SK-N-SH (cell line): ENCODE measurements around the gene RFWD3. TPM values are rescaled to one million over a fixed set of nuclear protein-coding genes. Genes with fewer than 3 reads are reported as not detected.
A peak's percentile ranks its signal among the peaks of the same experiment; 100 is the strongest.

ENCODE experiments used
- CTCF ChIA-PET: fragments of 300-600, 350-600 bp; formaldehyde crosslinking; extraction: SDS; loops from one replicate; lab custom pipeline; 2021; lab: Yijun Ruan, JAX
- POLR2A ChIA-PET: fragments of 350-600 bp; sonication (Branson Sonifier 250); formaldehyde crosslinking; extraction: SDS; loops from one replicate; lab custom pipeline; 2020; ENCODE audit warnings: antibody characterized with exemption, inconsistent platforms; lab: Yijun Ruan, JAX
- DNase-seq: peaks from one replicate; pipeline ENCODE4 v3.0.0; 2012
- H2AFZ ChIP-seq: fragments of 200-600 bp; sonication (generic); 2 replicates; pipeline ENCODE4 v1.8.1; 2016; ENCODE audit warnings: antibody characterized with exemption, mild to moderate bottlenecking, low read depth
- H3F3A ChIP-seq: fragments of 200-600 bp; sonication (generic); replicated peaks from 2 replicates; pipeline ENCODE3; 2016; ENCODE audit warnings: antibody characterized with exemption, mild to moderate bottlenecking; ENCODE audit not compliant: insufficient read depth
- H3K27ac ChIP-seq, 2 experiments: fragments of 200-500 bp in 1 of 2; fragments of 200-600 bp in 1 of 2; sonication (Bioruptor generic) in 1 of 2; sonication (generic), shearing (Covaris generic) in 1 of 2; 2 replicates each; pipeline versions ENCODE4 v1.5.1 to v1.6.1; 2014 to 2016; ENCODE audit warnings: low read depth in 2 of 2, inconsistent platforms in 1 of 2, low read length in 1 of 2, mild to moderate bottlenecking in 1 of 2, mixed read lengths in 1 of 2
- H3K27me3 ChIP-seq: fragments of 200-600 bp; sonication (generic), shearing (Covaris generic); 2 replicates; pipeline ENCODE4 v1.6.1; 2016; ENCODE audit warnings: mixed run types; ENCODE audit not compliant: insufficient read depth
- H3K36me3 ChIP-seq, 2 experiments: fragments of 200-500 bp in 1 of 2; fragments of 200-600 bp in 1 of 2; sonication (Bioruptor generic) in 1 of 2; sonication (generic) in 1 of 2; replicated peaks in 1 of 2; 2 replicates each; pipeline versions ENCODE3 to v1.5.1; 2014 to 2016; ENCODE audit warnings: low read length in 1 of 2, mild to moderate bottlenecking in 1 of 2; ENCODE audit not compliant: insufficient read depth in 2 of 2, control insufficient read depth in 1 of 2
- H3K4me1 ChIP-seq, 2 experiments: fragments of 200-500 bp in 1 of 2; fragments of 200-600 bp in 1 of 2; sonication (Bioruptor generic) in 1 of 2; sonication (generic), shearing (Covaris generic) in 1 of 2; 2 replicates each; pipeline versions ENCODE4 v1.5.1 to v1.6.1; 2014 to 2016; ENCODE audit warnings: low read depth in 1 of 2, low read length in 1 of 2, mixed run types in 1 of 2; ENCODE audit not compliant: insufficient read depth in 2 of 2, control insufficient read depth in 1 of 2
- H3K4me2 ChIP-seq: fragments of 200-600 bp; sonication (generic), shearing (Covaris generic); 2 replicates; pipeline ENCODE4 v1.6.1; 2017; ENCODE audit warnings: mixed run types
- H3K4me3 ChIP-seq, 2 experiments: fragments of 200-500 bp in 1 of 2; fragments of 200-600 bp in 1 of 2; sonication (Bioruptor generic) in 1 of 2; sonication (generic), shearing (Covaris generic) in 1 of 2; 2 replicates each; pipeline versions ENCODE4 v1.5.1 to v1.8.1; 2014 to 2016; ENCODE audit warnings: low read depth in 2 of 2, inconsistent platforms in 1 of 2, low read length in 1 of 2, mild to moderate bottlenecking in 1 of 2, mixed read lengths in 1 of 2, moderate library complexity in 1 of 2
- H3K79me2 ChIP-seq: fragments of 200-600 bp; sonication (generic); 2 replicates; pipeline ENCODE4 v1.8.1; 2017; ENCODE audit warnings: mild to moderate bottlenecking; ENCODE audit not compliant: insufficient read depth
- H3K9ac ChIP-seq: fragments of 200-600 bp; sonication (generic); 2 replicates; pipeline ENCODE4 v1.6.1; 2017; ENCODE audit warnings: mixed run types
- H3K9me2 ChIP-seq: fragments of 200-600 bp; sonication (generic); 2 replicates; pipeline ENCODE4 v1.6.1; 2017; ENCODE audit warnings: mixed run types
- H3K9me3 ChIP-seq: fragments of 200-600 bp; sonication (generic); 2 replicates; pipeline ENCODE4 v1.6.1; 2017; ENCODE audit warnings: mixed run types, mild to moderate bottlenecking, moderate library complexity
- H4K20me1 ChIP-seq: fragments of 200-600 bp; sonication (generic); 2 replicates; pipeline ENCODE4 v1.6.1; 2017; ENCODE audit warnings: mild to moderate bottlenecking, mixed run types; ENCODE audit not compliant: insufficient read depth
- CHD2 ChIP-seq: fragments of 150-350 bp; IDR thresholded peaks from 2 replicates; pipeline ENCODE4 v1.6.1; 2018; ENCODE audit warnings: low read length; ENCODE audit not compliant: partially characterized antibody
- IRF3 ChIP-seq: fragments of 150-350 bp; IDR thresholded peaks from 2 replicates; pipeline ENCODE4 v1.6.1; 2016; ENCODE audit warnings: mild to moderate bottlenecking, low read depth, low read length
- MAX ChIP-seq: IDR thresholded peaks from 2 replicates; pipeline ENCODE4 v1.4.0; 2012; ENCODE audit warnings: low read depth
- MXI1 ChIP-seq: IDR thresholded peaks from 2 replicates; pipeline ENCODE4 v1.6.1; 2012; ENCODE audit warnings: mild to moderate bottlenecking, low read depth, low read length, improper control_type of control experiment
- NRF1 ChIP-seq: IDR thresholded peaks from 2 replicates; pipeline ENCODE4 v1.6.1; 2012; ENCODE audit warnings: low read depth, mild to moderate bottlenecking, low read length
- POLR2AphosphoS5 ChIP-seq: IDR thresholded peaks from 2 replicates; pipeline ENCODE4 v1.6.1; 2012; ENCODE audit warnings: low read depth, low read length
- RAD21 ChIP-seq: IDR thresholded peaks from 2 replicates; pipeline ENCODE4 v1.6.1; 2012; ENCODE audit warnings: mild to moderate bottlenecking, low read length
- SMC3 ChIP-seq: IDR thresholded peaks from 2 replicates; pipeline ENCODE4 v1.6.1; 2012; ENCODE audit warnings: low read depth, low read length, improper control_type of control experiment
- TAF1 ChIP-seq: IDR thresholded peaks from 2 replicates; pipeline ENCODE4 v1.6.1; 2012; ENCODE audit warnings: low read depth, mild to moderate bottlenecking, low read length, moderate library complexity, borderline replicate concordance
- WGBS: methylation state at CpG from one replicate; pipeline ENCODE4 v1.1.6; 2017; ENCODE audit warnings: low lambda C conversion rate; 5-methylcytosine and 5-hydroxymethylcytosine counted together
- polyA plus RNA-seq, 3 experiments: library from polyadenylated mRNA; depleted of rRNA; stranded (reverse); fragments of >200 nt; gene quantifications; 2 replicates each; pipeline ENCODE4 v1.2.3, GENCODE V29; 2012
- TF ChIP-seq, protein P1 (sequence below): fragments of 150-350 bp; IDR thresholded peaks from 2 replicates; pipeline ENCODE4 v1.6.1; 2017; ENCODE audit warnings: antibody characterized with exemption, low read length, low read depth, borderline replicate concordance
- TF ChIP-seq, protein P2 (sequence below): IDR thresholded peaks from 2 replicates; pipeline ENCODE4 v1.4.0; 2012; ENCODE audit warnings: low read depth, borderline replicate concordance

The RFWD3 gene
- polyA plus RNA-seq, 1 of the 3 experiments (the other 2 are of a cell fraction) = 13.2 TPM

DNA sequence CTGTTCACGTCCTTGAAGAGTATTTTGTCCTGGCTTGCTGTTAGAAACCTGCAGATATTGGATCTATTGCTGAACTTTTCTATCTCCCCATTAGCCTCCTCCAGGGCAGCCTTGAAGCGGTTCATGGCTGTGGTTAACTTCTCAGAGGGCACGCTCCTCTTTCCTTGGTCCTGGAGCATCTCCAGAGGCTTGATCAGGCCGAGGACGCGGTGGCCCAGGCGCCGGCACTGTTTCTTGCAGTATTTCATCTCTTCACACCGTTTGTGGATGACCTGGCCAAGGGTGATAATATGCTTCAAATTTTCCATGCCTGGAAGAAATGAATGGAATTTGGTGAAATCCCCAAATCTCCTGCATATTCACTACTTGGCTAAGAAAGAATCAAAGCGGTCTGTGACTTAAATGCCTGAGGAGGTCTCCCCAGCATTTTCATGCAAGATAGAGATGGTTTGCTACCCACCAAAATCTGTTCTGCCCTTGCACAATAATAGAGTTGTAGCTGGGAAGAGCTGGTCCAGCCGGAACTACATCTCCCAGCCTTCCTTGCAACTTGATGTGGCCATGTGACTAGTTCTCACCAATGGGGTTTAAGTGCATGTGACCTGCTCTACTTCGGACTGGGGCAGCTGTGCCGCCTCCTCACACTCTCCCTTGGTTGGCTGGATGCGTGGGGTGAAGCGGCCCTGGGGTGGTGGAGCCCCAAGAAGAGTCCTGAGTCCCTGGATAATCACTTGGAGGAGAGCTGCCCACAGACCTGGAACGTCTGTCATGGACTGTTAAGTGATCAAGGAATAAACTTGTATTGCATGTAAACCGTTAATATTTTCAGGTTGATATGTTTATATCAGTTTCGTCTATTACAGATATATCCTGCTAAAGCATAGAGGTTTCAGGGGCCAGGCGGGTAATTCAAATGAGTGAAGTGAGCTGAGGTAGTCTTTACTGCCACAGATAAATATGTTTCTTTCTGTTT is 29.1 kb upstream of the RFWD3 start:
- ChIA-PET CTCF (interaction anchor here (0.9 to 1.6 kb wide), 4 partner anchors 13 to 167 kb away, joined by 3 to 11 read pairs (median 3); no protein-coding TSS in a partner anchor), POLR2A (interaction anchor here (0.7 to 1.2 kb wide), 2 partner anchors 16 to 29 kb away, joined by 3 to 5 read pairs; partner anchors contain the start of gene RFWD3)
- Histone ChIP-seq H3K9me3 (no peaks in the 10 kb centered on the region), H3F3A (no peaks in the 10 kb centered on the region), H4K20me1 (no peaks in the 10 kb centered on the region), H3K79me2 (peaks cover 5% of the 10 kb centered on the region; the same call in 1 of the 2 replicates), H3K4me2 (peak overlapping the region; percentile 74), H3K4me1 (no peaks in the 10 kb centered on the region; a peak in 1 of 4 replicates), H3K27me3 (no peaks in the 10 kb centered on the region), H3K9ac (peak overlapping the region; percentile 45; the same call in 1 of the 2 replicates), H3K4me3 (peak overlapping the region; percentile 50 to 55), H3K9me2 (no peaks in the 10 kb centered on the region), H3K36me3 (no peaks in the 10 kb centered on the region), H3K27ac (peak overlapping the region in 1 of 2 experiments; percentile 39; a peak in 1 of 4 replicates), H2AFZ (peak overlapping the region; percentile 95)
- peak; percentile 64 for TF ChIP-seq IRF3
- TF ChIP-seq CHD2 = peak; percentile 69
- TF ChIP-seq NRF1 = peak; percentile 31; the same call in 1 of the 2 replicates
- no peak for TF ChIP-seq RAD21
- TF ChIP-seq, protein P1, sequence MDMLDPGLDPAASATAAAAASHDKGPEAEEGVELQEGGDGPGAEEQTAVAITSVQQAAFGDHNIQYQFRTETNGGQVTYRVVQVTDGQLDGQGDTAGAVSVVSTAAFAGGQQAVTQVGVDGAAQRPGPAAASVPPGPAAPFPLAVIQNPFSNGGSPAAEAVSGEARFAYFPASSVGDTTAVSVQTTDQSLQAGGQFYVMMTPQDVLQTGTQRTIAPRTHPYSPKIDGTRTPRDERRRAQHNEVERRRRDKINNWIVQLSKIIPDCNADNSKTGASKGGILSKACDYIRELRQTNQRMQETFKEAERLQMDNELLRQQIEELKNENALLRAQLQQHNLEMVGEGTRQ = peak; percentile 96
- peak; percentile 61; the same call in 1 of the 2 replicates for TF ChIP-seq MAX
- no peak for TF ChIP-seq SMC3
- TF ChIP-seq, protein P2, sequence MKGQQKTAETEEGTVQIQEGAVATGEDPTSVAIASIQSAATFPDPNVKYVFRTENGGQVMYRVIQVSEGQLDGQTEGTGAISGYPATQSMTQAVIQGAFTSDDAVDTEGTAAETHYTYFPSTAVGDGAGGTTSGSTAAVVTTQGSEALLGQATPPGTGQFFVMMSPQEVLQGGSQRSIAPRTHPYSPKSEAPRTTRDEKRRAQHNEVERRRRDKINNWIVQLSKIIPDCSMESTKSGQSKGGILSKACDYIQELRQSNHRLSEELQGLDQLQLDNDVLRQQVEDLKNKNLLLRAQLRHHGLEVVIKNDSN = peak; percentile 99
- peak; percentile 80 for TF ChIP-seq POLR2AphosphoS5
- TF ChIP-seq MXI1 = 0 out of 2 replicates have a peak, but pooled peaks have one; percentile 46
- peak; percentile 74 for TF ChIP-seq TAF1
- WGBS = 38% methylated on average over 15 of the region's 19 CpGs
- DNase-seq = peak; percentile 94
